Large intestine (tissue), 3 donors: ENCODE results near the gene FGF1. TPM values are rescaled to one million over a fixed set of nuclear protein-coding genes. Genes with fewer than 3 reads are reported as not detected.

Source experiments
- DNase-seq, 2 donors: peaks; one replicate each; pipeline versions ENCODE4 v3.0.0 to v3.0.0-alpha.2; 2013
- H3K27ac ChIP-seq: one replicate; pipeline ENCODE4 v1.5.1; 2013; ENCODE audit warnings: low read length
- H3K27me3 ChIP-seq: 2 replicates; pipeline ENCODE4 v1.6.1; 2013; ENCODE audit warnings: low read length; ENCODE audit not compliant: control insufficient read depth, insufficient read depth
- H3K36me3 ChIP-seq: 2 replicates; pipeline ENCODE4 v1.6.1; 2013; ENCODE audit warnings: low read length; ENCODE audit not compliant: control insufficient read depth, insufficient read depth
- H3K4me1 ChIP-seq: one replicate; pipeline ENCODE4 v1.6.1; 2013; ENCODE audit warnings: low read length; ENCODE audit not compliant: control insufficient read depth, insufficient read depth
- H3K4me3 ChIP-seq: one replicate; pipeline ENCODE4 v1.5.1; 2013; ENCODE audit warnings: low read length
- H3K9me3 ChIP-seq: one replicate; pipeline ENCODE4 v1.6.1; 2013; ENCODE audit warnings: mild to moderate bottlenecking, low read depth, low read length, moderate library complexity; ENCODE audit not compliant: control insufficient read depth
- WGBS: methylation state at CpG from one replicate; pipeline ENCODE4 v1.1.5; 2013; ENCODE audit warnings: low lambda C conversion rate; ENCODE audit not compliant: insufficient coverage; 5-methylcytosine and 5-hydroxymethylcytosine counted together
- polyA plus RNA-seq: library from polyadenylated mRNA; unstranded; fragments of 120-200 nt; gene quantifications from one replicate; pipeline ENCODE4 v1.2.1, GENCODE V29; 2013

FGF1 gene
- polyA plus RNA-seq, 1 donor: 9.7 TPM

DNA sequence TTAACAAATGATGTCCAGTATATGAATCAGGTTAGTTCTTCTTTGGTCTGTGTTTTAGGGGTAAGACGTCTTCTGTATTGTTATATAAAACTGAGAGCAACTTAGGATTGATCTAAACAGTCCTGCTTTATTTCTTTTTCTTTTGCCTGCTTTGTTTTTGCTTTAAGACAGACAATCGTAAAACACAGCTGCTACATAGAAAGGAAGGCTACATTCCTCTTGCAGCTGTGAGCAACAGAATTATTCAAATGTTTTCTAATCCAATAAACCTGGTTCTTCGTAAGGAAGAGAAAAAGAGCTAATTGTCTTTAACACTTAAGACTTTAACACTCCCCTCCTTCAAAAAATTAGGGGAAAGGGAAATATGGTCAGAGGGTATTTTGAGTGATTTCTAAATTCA, 14.6 kb downstream of the FGF1 start:
- Histone ChIP-seq H3K9me3 (no peaks in the 10 kb centered on the region), H3K27ac (peak overlapping the region; percentile 13), H3K4me1 (peaks cover 21% of the 10 kb centered on the region), H3K4me3 (no peak overlapping the region), H3K27me3 (no peaks in the 10 kb centered on the region), H3K36me3 (no peaks in the 10 kb centered on the region)
- 81% methylated on average over 2 of the region's 3 CpGs for WGBS
- no peak for DNase-seq

DNA sequence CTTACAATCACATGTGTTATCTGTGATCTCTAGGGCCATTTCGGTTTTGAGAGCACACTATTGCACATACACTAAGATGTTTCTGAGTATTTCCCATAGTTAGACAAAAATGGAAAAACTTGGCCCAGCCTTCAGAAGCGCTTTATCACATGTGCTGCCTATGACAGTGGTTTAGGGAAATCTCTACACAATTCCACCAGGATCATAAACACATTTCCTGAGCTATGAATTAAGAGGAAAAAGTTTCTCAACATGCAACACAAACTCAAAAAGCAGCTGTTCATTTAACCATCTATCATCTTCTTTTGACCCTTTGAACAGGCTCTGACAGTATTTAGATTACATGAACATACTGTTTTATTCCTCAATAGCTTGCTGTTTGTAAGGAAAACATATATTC, 15.1 kb downstream of the FGF1 start:
- Histone ChIP-seq H3K27ac (no peak overlapping the region), H3K9me3 (no peaks in the 10 kb centered on the region), H3K27me3 (no peaks in the 10 kb centered on the region), H3K4me3 (no peak overlapping the region), H3K4me1 (peaks cover 21% of the 10 kb centered on the region), H3K36me3 (no peaks in the 10 kb centered on the region)
- DNase-seq: no peak
- 100% methylated on average over 1 of the region's 2 CpGs for WGBS

DNA sequence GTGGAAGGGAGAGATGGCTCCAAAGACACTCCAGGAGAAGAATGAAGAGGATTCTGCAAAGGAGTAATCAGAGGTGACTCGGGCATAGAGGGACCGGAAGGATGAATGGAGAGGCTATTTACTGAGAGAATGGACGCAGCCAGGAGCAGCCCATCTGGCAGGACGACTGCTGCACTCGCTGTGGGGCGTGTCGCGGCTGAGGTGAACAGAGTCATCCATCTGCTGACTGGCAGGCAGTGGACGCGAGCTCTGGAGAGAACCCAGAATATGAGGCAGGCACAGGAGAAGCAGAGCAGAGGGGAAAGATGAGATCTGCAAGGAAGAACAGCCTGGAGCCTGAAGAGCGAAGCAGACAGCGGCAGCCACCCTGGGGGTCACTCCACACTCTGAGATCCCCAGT, 16.4 kb downstream of the FGF1 start:
- no CpG with 5 or more reads among the region's 12 CpGs for WGBS

DNA sequence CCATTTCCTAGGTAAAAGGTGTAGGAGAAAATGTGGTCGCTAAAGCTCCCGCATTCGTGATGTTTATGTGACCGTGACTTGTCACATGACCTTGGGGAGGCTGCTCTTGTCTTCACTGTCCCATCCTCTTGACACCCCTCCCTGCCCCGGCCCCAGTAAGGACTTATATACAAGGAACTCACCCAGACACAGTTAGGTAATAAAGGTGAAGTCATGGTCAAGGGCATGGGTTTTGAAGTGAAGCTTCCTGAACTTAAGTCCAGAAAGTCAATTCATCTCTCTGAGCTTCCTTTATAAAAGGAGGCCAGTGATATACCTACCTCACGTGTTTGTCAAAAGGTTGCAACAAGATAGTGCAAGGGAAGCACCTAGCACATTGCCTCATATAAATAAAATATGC, 17.6 kb downstream of the FGF1 start:
- Histone ChIP-seq H3K27me3 (no peaks in the 10 kb centered on the region), H3K36me3 (no peaks in the 10 kb centered on the region), H3K27ac (peak overlapping the region; percentile 25), H3K4me1 (peaks cover 13% of the 10 kb centered on the region), H3K4me3 (no peak overlapping the region), H3K9me3 (no peaks in the 10 kb centered on the region)
- peak; percentile 78 to 87 for DNase-seq
- whole genome bisulfite sequencing: no CpG with 5 or more reads among the region's 6 CpGs

More for the DNA sequence above, 16.4 kb downstream of the FGF1 start:
- H3K36me3 ChIP-seq: no peaks in the 10 kb centered on the region
- H3K9me3 ChIP-seq: no peaks in the 10 kb centered on the region
- no peak overlapping the region for H3K4me3 ChIP-seq
- DNase-seq: no peak
- no peaks in the 10 kb centered on the region for H3K27me3 ChIP-seq
- peaks cover 13% of the 10 kb centered on the region for H3K4me1 ChIP-seq
- no peak overlapping the region for H3K27ac ChIP-seq

DNA sequence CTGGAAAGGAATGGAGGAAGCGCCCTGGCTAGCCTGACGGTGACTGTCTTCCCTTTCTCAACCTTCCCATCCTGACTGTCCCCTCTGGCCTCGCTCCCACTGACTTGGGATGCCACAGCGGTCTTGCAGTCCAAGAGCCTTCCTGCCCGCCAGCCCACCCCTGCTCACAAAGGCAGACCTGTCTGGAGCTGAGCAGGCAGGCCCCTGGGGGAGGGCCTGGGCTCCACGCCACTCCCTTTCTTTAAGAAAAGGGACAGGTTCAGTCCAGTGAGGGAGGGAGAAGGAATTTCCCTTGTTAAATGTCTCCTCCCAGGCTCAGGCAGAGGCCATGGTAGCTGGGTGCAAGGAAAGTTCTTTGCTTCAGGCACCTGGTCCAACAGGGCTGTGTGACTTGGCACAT, 18.1 kb downstream of the FGF1 start:
- H3K27me3 ChIP-seq: no peaks in the 10 kb centered on the region
- no peak overlapping the region for H3K4me3 ChIP-seq
- no peak for DNase-seq
- no peaks in the 10 kb centered on the region for H3K9me3 ChIP-seq
- no peaks in the 10 kb centered on the region for H3K36me3 ChIP-seq
- peaks cover 18% of the 10 kb centered on the region for H3K4me1 ChIP-seq
- no CpG with 5 or more reads among the region's 6 CpGs for WGBS
- H3K27ac ChIP-seq: peak overlapping the region; percentile 25

DNA sequence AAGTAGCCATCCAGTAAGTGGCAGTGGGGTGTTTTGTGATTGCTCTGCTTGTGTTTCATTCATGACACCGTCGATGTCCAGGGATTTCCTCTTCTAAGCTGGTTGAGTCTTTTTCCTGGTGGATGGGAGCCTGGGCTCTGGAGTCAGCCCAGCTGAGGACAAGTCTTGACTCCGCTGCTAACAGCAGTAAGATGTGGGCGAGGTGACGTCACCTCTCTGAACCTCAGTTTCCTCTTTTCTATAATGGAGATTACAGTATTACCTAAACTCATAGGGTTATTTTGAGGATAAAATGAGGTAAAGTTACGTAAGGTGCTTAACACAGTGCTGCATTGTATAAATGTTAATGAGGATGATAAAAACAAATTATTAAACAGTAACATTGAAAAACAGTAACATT, 21.3 kb downstream of the FGF1 start:
- no peak overlapping the region for H3K27ac ChIP-seq
- H3K36me3 ChIP-seq: no peaks in the 10 kb centered on the region
- no peaks in the 10 kb centered on the region for H3K9me3 ChIP-seq
- DNase-seq: no peak
- H3K4me1 ChIP-seq: peaks cover 21% of the 10 kb centered on the region
- H3K4me3 ChIP-seq: no peak overlapping the region
- no CpG with 5 or more reads among the region's 6 CpGs for WGBS
- no peaks in the 10 kb centered on the region for H3K27me3 ChIP-seq

DNA sequence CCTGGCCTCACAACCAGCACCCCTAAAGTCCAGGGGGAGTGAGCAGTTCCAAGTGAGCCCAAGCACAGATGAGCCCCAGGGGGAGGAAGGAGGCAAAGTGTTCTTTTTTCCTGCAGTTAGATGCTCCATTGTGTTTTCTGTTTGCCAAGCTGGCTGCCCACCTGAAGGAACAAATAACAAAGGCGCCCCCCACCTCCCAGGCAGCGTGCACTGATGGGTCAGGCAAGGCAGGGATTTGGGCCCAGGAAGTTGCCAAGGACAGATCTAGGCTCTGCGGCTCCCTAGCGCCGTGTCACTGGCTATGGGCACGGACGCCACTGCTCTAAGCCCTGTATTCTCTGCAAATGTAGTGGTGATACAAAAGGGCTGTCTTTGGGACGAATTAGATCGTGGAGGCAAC, 21.8 kb downstream of the FGF1 start:
- Histone ChIP-seq H3K27ac (no peak overlapping the region), H3K9me3 (no peaks in the 10 kb centered on the region), H3K36me3 (no peaks in the 10 kb centered on the region), H3K4me3 (no peak overlapping the region), H3K27me3 (no peaks in the 10 kb centered on the region), H3K4me1 (peaks cover 21% of the 10 kb centered on the region)
- no peak for DNase-seq
- WGBS: no CpG with 5 or more reads among the region's 9 CpGs

DNA sequence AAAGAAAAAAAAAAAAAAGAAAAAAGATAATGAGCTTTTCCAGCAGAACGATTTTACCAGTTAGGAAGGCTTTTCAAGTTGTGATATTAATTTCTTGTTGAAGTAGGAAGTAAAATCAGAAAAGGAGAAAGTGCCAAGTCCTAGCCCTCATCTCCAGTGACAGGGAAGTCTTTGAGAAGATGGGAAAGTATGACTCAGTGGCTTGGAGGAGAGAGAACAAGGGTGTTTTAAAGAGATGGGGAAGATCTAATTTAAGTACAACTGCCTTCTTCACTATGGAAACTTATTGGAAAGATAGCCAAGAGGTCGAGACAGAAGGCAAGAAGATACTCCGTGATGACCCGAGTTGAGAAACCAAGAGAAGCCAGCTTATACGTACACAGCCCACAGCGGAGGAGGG, 22.6 kb downstream of the FGF1 start:
- WGBS: 60% methylated on average over 1 of the region's 6 CpGs
- no peaks in the 10 kb centered on the region for H3K9me3 ChIP-seq
- H3K4me1 ChIP-seq: peaks cover 20% of the 10 kb centered on the region
- H3K27me3 ChIP-seq: no peaks in the 10 kb centered on the region
- H3K27ac ChIP-seq: no peak overlapping the region
- no peak overlapping the region for H3K4me3 ChIP-seq
- no peaks in the 10 kb centered on the region for H3K36me3 ChIP-seq
- no peak for DNase-seq

DNA sequence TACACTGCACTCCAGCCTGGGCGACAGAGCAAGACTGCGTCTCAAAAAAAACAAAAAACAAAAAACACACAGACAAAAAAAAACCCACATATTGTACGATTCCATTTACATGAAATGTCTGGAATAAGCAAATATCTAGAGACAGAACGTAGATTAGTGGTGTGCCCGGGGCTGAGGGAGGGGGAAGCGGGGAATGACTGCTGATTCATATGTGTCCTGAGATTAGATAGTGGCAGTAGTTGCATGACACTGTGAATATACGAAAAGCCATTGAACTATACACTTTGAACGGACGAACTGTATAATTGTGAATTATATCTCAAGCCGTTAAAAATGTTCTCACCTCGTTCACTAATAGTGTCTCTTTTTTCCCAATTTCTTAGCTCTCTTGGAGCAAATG, 23.9 kb downstream of the FGF1 start:
- peak; percentile 78 to 86 for DNase-seq
- H3K27ac ChIP-seq: peak overlapping the region; percentile 4
- 39% methylated on average over 6 of the region's 11 CpGs for WGBS
- H3K36me3 ChIP-seq: no peaks in the 10 kb centered on the region
- H3K4me1 ChIP-seq: peaks cover 12% of the 10 kb centered on the region
- H3K9me3 ChIP-seq: no peaks in the 10 kb centered on the region
- H3K4me3 ChIP-seq: no peak overlapping the region
- no peaks in the 10 kb centered on the region for H3K27me3 ChIP-seq

DNA sequence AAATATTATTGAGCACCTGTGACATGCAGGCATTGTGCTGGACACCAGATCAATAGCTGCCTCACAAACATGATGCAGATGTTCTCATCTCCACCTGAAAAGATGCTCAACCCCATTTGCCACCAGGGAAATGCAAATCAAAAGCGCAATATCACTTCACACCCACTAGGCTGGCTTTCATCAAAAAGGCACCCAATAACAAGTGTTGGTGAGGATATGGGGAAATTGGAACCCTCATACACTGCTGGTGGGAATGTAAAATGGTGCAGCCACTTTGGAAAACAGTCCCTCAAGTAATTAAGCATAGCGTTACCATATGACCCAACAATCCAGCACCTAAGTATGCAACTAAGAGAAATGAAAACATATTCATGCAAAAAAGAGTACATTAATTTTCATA, 24.7 kb downstream of the FGF1 start:
- no peak for DNase-seq
- WGBS: no CpG with 5 or more reads among the region's 2 CpGs
- Histone ChIP-seq H3K4me3 (no peak overlapping the region), H3K27me3 (no peaks in the 10 kb centered on the region), H3K36me3 (no peaks in the 10 kb centered on the region), H3K27ac (no peak overlapping the region), H3K4me1 (peaks cover 12% of the 10 kb centered on the region), H3K9me3 (no peaks in the 10 kb centered on the region)

DNA sequence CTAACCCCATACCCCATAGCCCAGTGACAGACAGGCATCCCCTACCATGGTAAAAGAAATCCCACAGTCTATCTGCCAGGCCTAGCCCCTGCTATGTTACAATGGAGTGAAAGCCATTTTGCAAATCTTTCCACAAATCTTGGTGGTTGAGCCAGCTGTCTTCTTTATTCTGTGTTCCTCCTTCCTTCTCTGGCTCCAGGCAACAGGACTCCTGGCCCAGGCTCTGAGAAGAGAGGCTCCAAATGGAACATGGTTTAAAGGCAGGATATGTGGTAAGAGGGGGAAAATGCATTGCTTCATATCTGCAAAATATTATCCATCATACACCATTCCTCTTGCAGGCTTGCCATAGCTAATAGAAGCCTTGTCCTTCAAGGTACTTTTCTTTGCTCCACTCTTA, 25.2 kb downstream of the FGF1 start:
- H3K27me3 ChIP-seq: no peaks in the 10 kb centered on the region
- H3K9me3 ChIP-seq: no peaks in the 10 kb centered on the region
- H3K4me1 ChIP-seq: peaks cover 12% of the 10 kb centered on the region
- DNase-seq: no peak
- no peaks in the 10 kb centered on the region for H3K36me3 ChIP-seq
- no peak overlapping the region for H3K4me3 ChIP-seq
- H3K27ac ChIP-seq: no peak overlapping the region
